MM.1S (cell line): ENCODE results near the gene KRTAP5-3.

Experiments
- CTCF ChIP-seq: fragments of 300-600 bp; sonication (generic); IDR thresholded peaks from 2 replicates; pipeline ENCODE4 v1.5.1; 2016; ENCODE audit warnings: antibody characterized with exemption, low read length, mixed read lengths
- EZH2phosphoT487 ChIP-seq: fragments of 300-600 bp; sonication (generic); IDR thresholded peaks from 2 replicates; pipeline ENCODE4 v1.6.1; 2018; ENCODE audit warnings: antibody characterized with exemption, low read length

DNA sequence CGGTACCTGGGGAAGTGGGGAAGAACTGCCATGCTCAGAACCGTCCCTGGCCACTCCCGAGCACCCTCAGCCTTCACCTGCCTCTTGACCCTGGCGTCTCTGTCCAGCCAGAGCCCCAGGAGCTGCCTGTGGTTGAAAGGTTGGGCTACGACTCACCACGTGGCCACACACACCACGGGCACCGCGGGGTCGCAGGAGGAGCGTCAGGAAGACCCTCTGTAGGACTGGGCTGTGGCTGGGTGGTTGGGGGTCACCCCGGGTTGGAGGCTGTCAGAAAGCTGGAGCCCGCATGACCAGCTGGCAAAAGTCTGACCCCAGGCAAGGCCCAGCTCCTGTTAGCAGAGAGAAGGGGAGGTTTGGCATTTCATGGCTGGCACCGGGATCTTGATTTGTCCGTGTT lies 32.8 kb upstream of the KRTAP5-3 start:
- TF ChIP-seq CTCF, result no peak
- TF ChIP-seq EZH2phosphoT487, result no peak
